ENCODE measurements around the gene ZNF529.

- TF ChIP-seq CTCF (conservative IDR thresholded peaks at IDR 0.05): no peak
- TF ChIP-seq EZH2 (IDR thresholded peaks at IDR 0.05; ENCODE audit: low read depth): no peak
These were observed 6.2 kb upstream of the ZNF529 start for GRCh38 chr19:36579255-36579654.
